ACC112 (cell line): ENCODE results near the gene ELP4.

ENCODE experiments used
- H2AFZ ChIP-seq: fragments of 200-600 bp; sonication (generic); one replicate; pipeline ENCODE4 v1.6.0; 2017; ENCODE audit warnings: antibody characterized with exemption, low read length; ENCODE audit not compliant: unreplicated experiment
- H3K27ac ChIP-seq: fragments of 200-600 bp; sonication (generic); 2 replicates; pipeline ENCODE4 v1.5.1; 2014; ENCODE audit warnings: low read depth, mild to moderate bottlenecking, antibody characterized with exemption, low read length, moderate library complexity
- H3K27me3 ChIP-seq: fragments of 200-600 bp; sonication (generic); 2 replicates; pipeline ENCODE4 v1.6.1; 2014; ENCODE audit warnings: mild to moderate bottlenecking, antibody characterized with exemption, low read length, moderate library complexity, mixed read lengths; ENCODE audit not compliant: insufficient read depth
- H3K36me3 ChIP-seq: fragments of 200-600 bp; sonication (generic); 2 replicates; pipeline ENCODE4 v1.6.1; 2016; ENCODE audit warnings: mild to moderate bottlenecking, antibody characterized with exemption, low read length, moderate library complexity, mixed read lengths; ENCODE audit not compliant: insufficient read depth
- H3K4me1 ChIP-seq: fragments of 200-600 bp; sonication (generic); one replicate; pipeline ENCODE4 v1.6.1; 2016; ENCODE audit warnings: low read length, mixed read lengths; ENCODE audit not compliant: insufficient read depth, unreplicated experiment, control insufficient read depth
- H3K4me3 ChIP-seq: fragments of 200-600 bp; sonication (generic); 2 replicates; pipeline ENCODE4 v1.5.1; 2014; ENCODE audit warnings: mild to moderate bottlenecking, low read depth, low read length
- H3K79me2 ChIP-seq: fragments of 200-600 bp; sonication (generic); one replicate; pipeline ENCODE4 v1.6.0; 2016; ENCODE audit warnings: low read length; ENCODE audit not compliant: control insufficient read depth, unreplicated experiment, insufficient read depth

Gene ELP4, protein sequence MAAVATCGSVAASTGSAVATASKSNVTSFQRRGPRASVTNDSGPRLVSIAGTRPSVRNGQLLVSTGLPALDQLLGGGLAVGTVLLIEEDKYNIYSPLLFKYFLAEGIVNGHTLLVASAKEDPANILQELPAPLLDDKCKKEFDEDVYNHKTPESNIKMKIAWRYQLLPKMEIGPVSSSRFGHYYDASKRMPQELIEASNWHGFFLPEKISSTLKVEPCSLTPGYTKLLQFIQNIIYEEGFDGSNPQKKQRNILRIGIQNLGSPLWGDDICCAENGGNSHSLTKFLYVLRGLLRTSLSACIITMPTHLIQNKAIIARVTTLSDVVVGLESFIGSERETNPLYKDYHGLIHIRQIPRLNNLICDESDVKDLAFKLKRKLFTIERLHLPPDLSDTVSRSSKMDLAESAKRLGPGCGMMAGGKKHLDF

DNA sequence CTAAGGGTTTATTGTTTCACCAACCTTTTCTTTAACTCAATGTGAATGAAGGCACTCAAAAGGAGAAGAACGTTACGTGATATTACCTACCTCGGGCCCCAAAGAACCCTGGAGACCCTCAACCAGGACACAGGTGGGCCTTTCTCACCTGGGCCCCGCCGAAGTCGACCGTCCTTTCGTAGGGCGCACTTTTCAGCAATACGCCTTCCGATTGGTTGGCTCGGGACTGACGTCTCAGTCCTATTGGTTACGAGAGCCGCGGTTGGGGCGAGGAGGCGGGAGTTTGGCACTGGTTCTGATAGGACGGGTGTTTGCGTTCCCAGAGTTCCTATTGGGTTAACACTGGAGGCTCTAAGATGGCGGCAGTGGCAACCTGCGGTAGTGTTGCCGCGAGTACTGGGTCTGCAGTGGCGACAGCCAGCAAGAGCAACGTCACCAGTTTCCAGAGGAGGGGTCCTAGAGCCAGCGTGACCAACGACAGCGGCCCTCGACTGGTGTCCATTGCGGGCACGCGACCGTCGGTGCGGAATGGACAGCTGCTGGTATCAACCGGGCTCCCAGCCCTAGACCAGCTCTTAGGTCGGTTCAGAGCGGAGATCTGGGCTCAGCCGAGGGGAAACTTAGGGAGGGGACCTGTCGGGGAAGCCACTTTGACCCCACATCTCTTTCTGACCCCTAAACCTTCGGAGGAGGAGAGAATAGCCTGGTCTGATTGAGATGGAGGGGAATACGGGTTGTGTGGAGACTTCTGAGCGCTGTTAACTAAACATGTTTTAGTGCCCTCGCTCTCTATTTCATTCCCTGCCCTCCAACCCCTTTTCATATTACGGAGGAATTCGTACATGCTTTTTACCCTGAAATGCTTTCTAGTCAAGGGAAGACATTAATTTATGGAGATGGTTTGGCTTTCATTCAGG lies at the start of gene ELP4, which contains the start of gene IMMP1L:
Gene ELP4 (plus strand): TSS at position 339 of the 917 bp plus-strand sequence. CDS start 18 bp downstream, at position 357.
Gene IMMP1L (minus strand): TSS at position 194 of the 917 bp plus-strand sequence. CDS start 46,346 bp downstream, outside the sequence.
- no peaks in the 10 kb centered on the region for H3K27me3 ChIP-seq
- peaks cover 3% of the 10 kb centered on the region; the same call in 1 of the 2 replicates for H3K36me3 ChIP-seq
- H3K79me2 ChIP-seq, result peaks cover 61% of the 10 kb centered on the region
- peak within 1 kb of the TSS; percentile 97 for H2AFZ ChIP-seq
- peak within 1 kb of the TSS; percentile 96 for H3K4me3 ChIP-seq
- H3K4me1 ChIP-seq, result peaks cover 21% of the 10 kb centered on the region
- peak within 1 kb of the TSS; percentile 27; the same call in 1 of the 2 replicates for H3K27ac ChIP-seq

DNA sequence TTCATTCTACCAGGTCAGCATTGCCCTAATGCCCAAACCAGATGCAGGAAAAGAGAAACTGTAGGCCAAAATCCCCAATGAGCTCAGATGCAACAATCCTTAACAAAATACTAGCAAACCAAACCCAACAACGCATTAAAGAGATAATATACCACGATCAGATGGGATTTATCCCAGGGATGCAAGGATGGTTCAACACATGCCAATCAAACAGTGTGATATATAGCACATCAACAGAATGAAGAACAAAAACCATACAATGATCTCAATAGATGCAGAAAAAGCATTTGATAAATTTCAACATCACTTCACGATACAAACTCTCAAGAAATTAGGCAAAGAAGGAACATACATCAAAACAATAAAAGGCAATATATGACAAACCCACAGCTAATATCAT lies 45.1 kb upstream of the ELP4 start:
- H3K4me1 ChIP-seq, result no peaks in the 10 kb centered on the region
- H3K4me3 ChIP-seq, result no peak overlapping the region
- H2AFZ ChIP-seq, result no peak overlapping the region
- no peaks in the 10 kb centered on the region for H3K79me2 ChIP-seq
- H3K27ac ChIP-seq, result no peak overlapping the region
- H3K27me3 ChIP-seq, result no peaks in the 10 kb centered on the region
- H3K36me3 ChIP-seq, result peaks cover 18% of the 10 kb centered on the region

DNA sequence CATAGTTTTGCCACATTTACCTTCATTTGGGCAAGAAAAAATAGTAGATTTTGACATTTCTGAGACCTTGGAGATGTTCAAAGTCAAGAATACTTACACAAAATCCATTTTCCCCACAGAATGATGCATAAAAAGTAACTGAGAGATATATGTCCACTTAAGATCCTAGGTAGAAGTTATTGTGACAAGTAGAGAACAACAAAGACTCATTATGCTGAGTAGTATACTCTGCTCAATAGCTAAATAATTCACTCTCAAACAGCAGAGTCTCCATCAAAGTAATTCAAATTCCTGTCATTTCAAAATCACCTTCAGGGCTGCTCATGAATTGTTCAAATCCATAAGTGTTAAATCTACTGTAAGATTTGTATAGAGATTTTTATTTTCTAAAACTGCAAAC lies 35.5 kb upstream of the ELP4 start:
- H3K4me3 ChIP-seq, result no peak overlapping the region
- no peak overlapping the region for H2AFZ ChIP-seq
- no peaks in the 10 kb centered on the region for H3K4me1 ChIP-seq
- no peak overlapping the region for H3K27ac ChIP-seq
- H3K36me3 ChIP-seq, result no peaks in the 10 kb centered on the region
- H3K27me3 ChIP-seq, result no peaks in the 10 kb centered on the region
- H3K79me2 ChIP-seq, result peaks cover 6% of the 10 kb centered on the region

DNA sequence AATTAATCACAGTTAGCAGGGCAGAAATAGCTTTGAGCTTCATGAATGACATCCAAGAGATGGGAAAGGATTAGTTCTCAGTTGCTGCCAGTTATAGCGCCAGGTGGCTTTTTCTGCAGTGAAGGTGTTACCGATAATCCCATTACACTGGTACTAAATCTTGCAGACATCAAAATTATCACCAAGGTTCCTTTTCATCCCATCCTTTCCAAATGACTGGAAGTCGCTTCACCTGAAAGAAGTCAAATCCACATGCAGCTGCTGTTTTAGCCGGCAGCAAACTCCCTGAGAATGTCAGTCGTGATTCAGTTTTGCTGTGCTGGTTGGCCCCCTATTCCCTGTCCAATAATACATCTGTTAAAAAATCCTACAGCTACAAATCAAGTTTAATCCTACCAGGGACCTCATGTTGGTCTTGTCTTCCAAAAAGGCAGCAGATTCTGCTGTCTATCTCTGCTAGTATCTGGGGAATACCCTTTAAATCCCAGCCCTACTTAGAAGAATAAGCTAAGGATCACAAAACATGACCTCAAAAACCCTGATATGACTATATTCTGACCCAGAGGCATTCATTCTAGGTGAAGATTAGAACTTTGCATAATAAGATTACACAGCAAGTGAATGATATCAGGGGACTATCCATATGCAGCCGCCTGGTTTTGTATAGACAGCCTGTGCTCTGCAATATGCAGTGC lies 31.9 kb upstream of the ELP4 start:
- Histone ChIP-seq H3K4me3 (no peak overlapping the region), H3K36me3 (no peaks in the 10 kb centered on the region), H2AFZ (no peak overlapping the region), H3K27ac (no peak overlapping the region), H3K4me1 (no peaks in the 10 kb centered on the region), H3K27me3 (no peaks in the 10 kb centered on the region), H3K79me2 (peaks cover 9% of the 10 kb centered on the region)

DNA sequence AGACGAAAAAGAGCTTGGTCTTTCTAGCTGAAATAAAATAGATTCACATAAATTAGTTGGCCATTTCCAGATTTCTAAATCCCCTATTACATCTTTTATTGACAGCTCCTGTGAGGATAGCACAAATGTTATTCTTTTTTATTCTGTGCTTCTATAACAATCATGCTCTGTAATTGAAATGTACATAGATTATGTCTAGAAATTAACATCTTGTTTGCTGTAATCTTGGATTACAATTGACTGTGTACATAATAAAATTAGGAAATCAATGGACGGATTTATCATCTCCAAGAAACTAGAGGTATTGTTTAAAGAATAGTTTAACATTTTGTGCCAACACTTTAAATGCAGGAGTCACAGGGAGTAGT lies 31.4 kb upstream of the ELP4 start:
- Histone ChIP-seq H3K27ac (no peak overlapping the region), H3K27me3 (no peaks in the 10 kb centered on the region), H2AFZ (no peak overlapping the region), H3K36me3 (no peaks in the 10 kb centered on the region), H3K79me2 (peaks cover 10% of the 10 kb centered on the region), H3K4me3 (no peak overlapping the region), H3K4me1 (no peaks in the 10 kb centered on the region)

DNA sequence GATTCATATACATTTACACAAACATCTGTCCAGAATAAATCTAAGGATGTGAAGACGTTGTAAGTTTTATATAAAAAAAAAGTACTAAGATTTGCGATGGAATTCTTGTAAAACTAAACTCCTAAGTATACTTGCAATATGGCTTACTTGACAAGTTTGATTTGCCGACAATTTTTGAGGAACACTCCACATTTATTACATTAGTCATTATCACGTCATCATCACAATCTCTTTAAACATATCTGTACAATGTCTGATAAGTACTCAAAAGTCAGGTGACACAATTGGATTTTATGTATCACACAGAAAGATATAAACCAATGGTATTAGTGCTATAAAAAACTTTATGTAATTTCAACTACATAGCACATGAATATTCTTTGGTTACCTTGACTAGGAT lies 30.5 kb upstream of the ELP4 start:
- no peak overlapping the region for H2AFZ ChIP-seq
- no peaks in the 10 kb centered on the region for H3K36me3 ChIP-seq
- peaks cover 13% of the 10 kb centered on the region for H3K79me2 ChIP-seq
- no peak overlapping the region for H3K4me3 ChIP-seq
- no peaks in the 10 kb centered on the region for H3K4me1 ChIP-seq
- H3K27ac ChIP-seq, result no peak overlapping the region
- H3K27me3 ChIP-seq, result no peaks in the 10 kb centered on the region

DNA sequence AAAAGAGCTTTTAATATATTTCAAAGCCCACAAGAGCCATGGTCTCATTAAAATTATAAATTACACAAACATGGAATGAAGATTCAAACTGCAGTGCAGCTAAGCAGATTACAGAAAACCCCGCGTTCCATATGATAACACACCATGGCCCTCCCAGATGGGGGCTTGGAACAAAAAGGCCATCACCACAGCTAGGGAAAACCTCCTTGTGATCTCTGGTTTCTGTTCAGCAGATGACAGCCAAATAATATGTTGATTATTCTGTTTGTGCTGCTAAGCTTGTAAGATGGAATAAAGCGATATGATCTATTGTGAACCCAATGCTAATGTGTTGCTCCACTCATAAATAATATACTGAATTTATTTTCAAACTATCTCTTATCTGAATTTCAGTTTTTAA lies 28.6 kb upstream of the ELP4 start:
- peaks cover 16% of the 10 kb centered on the region for H3K79me2 ChIP-seq
- no peaks in the 10 kb centered on the region for H3K36me3 ChIP-seq
- no peak overlapping the region for H2AFZ ChIP-seq
- no peaks in the 10 kb centered on the region for H3K27me3 ChIP-seq
- H3K4me1 ChIP-seq, result no peaks in the 10 kb centered on the region
- H3K4me3 ChIP-seq, result no peak overlapping the region
- no peak overlapping the region for H3K27ac ChIP-seq

DNA sequence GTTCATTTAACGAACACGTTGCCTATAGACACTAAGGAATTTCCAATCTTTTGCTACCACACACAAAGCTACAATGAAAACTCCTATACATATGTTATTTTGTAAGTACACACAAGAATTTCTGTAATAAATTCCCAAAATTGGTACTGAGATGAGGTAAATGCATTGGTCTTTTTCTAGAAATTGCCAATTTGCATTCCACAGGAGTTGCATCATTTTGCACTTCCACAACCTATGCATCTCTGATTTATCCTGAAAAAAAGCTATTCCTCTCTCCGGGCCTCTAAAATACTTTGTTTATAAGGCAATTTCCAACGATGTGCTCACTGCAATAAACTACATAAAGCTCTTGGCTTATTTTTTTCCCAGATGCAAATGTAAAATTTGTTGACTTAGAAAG lies 25.1 kb upstream of the ELP4 start:
- Histone ChIP-seq H3K36me3 (no peaks in the 10 kb centered on the region), H3K4me1 (no peaks in the 10 kb centered on the region), H3K27ac (no peak overlapping the region), H3K4me3 (no peak overlapping the region), H2AFZ (no peak overlapping the region), H3K79me2 (peaks cover 11% of the 10 kb centered on the region), H3K27me3 (no peaks in the 10 kb centered on the region)

DNA sequence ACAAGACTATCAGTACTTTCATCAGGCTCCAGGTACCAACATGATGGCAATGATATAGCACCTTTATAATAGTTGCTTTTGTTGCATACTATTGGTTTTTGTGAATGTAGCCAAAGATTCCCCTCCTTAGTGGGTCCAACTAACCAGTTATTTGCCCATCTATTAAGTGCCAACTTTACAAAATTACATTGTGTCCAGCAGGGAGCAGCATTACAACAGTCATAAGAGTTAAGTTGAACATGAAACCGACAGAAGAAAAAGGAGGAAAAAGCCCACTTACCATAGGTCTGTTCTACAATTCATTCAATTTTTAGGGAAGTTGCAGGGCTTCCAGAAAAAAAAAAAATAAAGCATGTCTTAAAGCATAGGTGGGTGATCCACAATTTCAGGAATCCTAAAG lies 21.7 kb upstream of the ELP4 start:
- no peaks in the 10 kb centered on the region; the same call in 1 of the 2 replicates for H3K36me3 ChIP-seq
- no peak overlapping the region for H3K4me3 ChIP-seq
- H2AFZ ChIP-seq, result no peak overlapping the region
- no peaks in the 10 kb centered on the region for H3K27me3 ChIP-seq
- H3K79me2 ChIP-seq, result peaks cover 7% of the 10 kb centered on the region
- H3K27ac ChIP-seq, result no peak overlapping the region
- no peaks in the 10 kb centered on the region for H3K4me1 ChIP-seq

DNA sequence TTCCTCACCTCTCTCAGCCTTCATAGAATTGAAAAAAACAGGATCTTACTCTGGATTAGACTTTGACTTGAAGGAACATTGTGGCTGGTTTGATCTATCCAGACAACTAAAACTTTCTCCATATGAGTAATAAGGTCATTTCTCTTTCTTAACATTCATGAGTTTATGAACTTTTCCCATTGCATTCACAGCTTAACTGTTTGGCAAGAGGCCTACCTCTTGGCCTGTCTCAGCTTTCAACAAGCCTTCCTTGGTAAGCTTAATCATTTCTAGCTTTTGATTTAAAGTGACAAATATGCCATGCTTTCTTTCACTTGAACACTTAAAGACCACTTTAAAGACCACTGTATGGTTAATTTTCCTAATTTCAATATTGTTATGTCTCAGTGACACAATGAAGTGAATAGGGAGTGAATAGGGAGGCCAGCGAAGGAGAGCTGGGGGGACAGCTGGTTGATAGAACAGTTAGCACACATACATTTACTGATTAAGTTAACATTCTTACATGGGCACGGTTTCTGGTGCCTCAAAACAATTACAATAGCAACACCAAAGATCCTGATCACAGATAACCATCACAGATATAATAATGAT lies 17.1 kb upstream of the ELP4 start:
- Histone ChIP-seq H3K4me3 (no peak overlapping the region), H3K79me2 (peaks cover 5% of the 10 kb centered on the region), H3K27ac (no peak overlapping the region)

More for the DNA sequence above, 17.1 kb upstream of the ELP4 start:
- H2AFZ ChIP-seq, result no peak overlapping the region
- H3K27me3 ChIP-seq, result no peaks in the 10 kb centered on the region
- peaks cover 3% of the 10 kb centered on the region; the same call in 1 of the 2 replicates for H3K36me3 ChIP-seq
- no peaks in the 10 kb centered on the region for H3K4me1 ChIP-seq
